IMR-90 (cell line): ENCODE data around the gene EPHX1. TPM values are rescaled to one million over a fixed set of nuclear protein-coding genes. Genes with fewer than 3 reads are reported as not detected.

Experiments
- CEBPB ChIP-seq: IDR thresholded peaks from 2 replicates; pipeline ENCODE4 v1.6.1; 2012; ENCODE audit warnings: low read depth, low read length, improper control_type of control experiment
- CTCF ChIP-seq: conservative IDR thresholded peaks from 2 replicates; pipeline ENCODE4 v1.5.1; 2012; ENCODE audit warnings: mild to moderate bottlenecking, low read depth, low read length, improper control_type of control experiment
- polyA plus RNA-seq, 3 experiments: library from polyadenylated mRNA; depleted of rRNA; stranded (reverse); fragments of >200 nt; gene quantifications; 2 replicates each; pipeline ENCODE4 v1.2.3, GENCODE V29; 2012; ENCODE audit warnings: low replicate concordance in 1 of 3
- total RNA-seq: library from RNA; depleted of rRNA; stranded (reverse); fragments of >200 nt; gene quantifications from 2 replicates; pipeline ENCODE4 v1.2.3, GENCODE V29; 2012

The EPHX1 gene
- total and polyA plus RNA-seq, 2 of the 4 experiments (the other 2 are of a cell fraction) = 20.3 to 46.3 TPM

GRCh38 chr1:225846331-225847310, 36.7 kb downstream of the EPHX1 start (continued):
- no peak for TF ChIP-seq CTCF
- TF ChIP-seq CEBPB = no peak
